OCI-LY7 (cell line): ENCODE measurements around the gene CENPP. TPM values are rescaled to one million over a fixed set of nuclear protein-coding genes. Genes with fewer than 3 reads are reported as not detected.
A peak's percentile ranks its signal among the peaks of the same experiment; 100 is the strongest.

ENCODE experiments used
- BruUV-seq: library from RNA; stranded (reverse); fragments of 400-500 nt; replicated peaks from 2 replicates; lab custom pipeline; 2021; lab: Mats Ljungman, UMichigan
- CTCF ChIA-PET: fragments of 300-600 bp; sonication (Branson Sonifier 250); formaldehyde crosslinking; loops from one replicate; lab custom pipeline; 2022; ENCODE audit warnings: antibody characterized with exemption; ENCODE audit not compliant: unreplicated experiment; lab: Charles Lee
- POLR2A ChIA-PET: fragments of 300-600 bp; sonication (Branson Sonifier 250); formaldehyde crosslinking; loops from one replicate; lab custom pipeline; 2022; ENCODE audit warnings: antibody characterized with exemption; lab: Charles Lee
- DNase-seq: peaks from one replicate; pipeline ENCODE4 v3.0.0-alpha.2; 2015; ENCODE audit warnings: low spot score
- H2AFZ ChIP-seq: fragments of 200-600 bp; sonication (generic), shearing (Covaris generic); 2 replicates; pipeline ENCODE4 v1.6.1; 2014; ENCODE audit warnings: mild to moderate bottlenecking, antibody characterized with exemption, low read length, moderate library complexity
- H3K27ac ChIP-seq: fragments of 200-600 bp; sonication (generic); 2 replicates; pipeline ENCODE4 v1.5.1; 2014; ENCODE audit warnings: mixed run types, low read depth, mild to moderate bottlenecking, moderate library complexity, low read length, inconsistent platforms; ENCODE audit not compliant: poor library complexity, severe bottlenecking
- H3K36me3 ChIP-seq: fragments of 200-600 bp; sonication (generic); 2 replicates; pipeline ENCODE4 v1.6.1; 2014; ENCODE audit warnings: mild to moderate bottlenecking, antibody characterized with exemption, low read length, moderate library complexity, mixed read lengths; ENCODE audit not compliant: insufficient read depth
- H3K4me1 ChIP-seq: fragments of 200-600 bp; sonication (generic); 2 replicates; pipeline ENCODE4 v1.5.1; 2014; ENCODE audit warnings: mild to moderate bottlenecking, low read length; ENCODE audit not compliant: insufficient read depth, poor library complexity, severe bottlenecking
- H3K4me2 ChIP-seq: fragments of 200-600 bp; sonication (generic); 2 replicates; pipeline ENCODE4 v1.6.1; 2014; ENCODE audit warnings: mild to moderate bottlenecking, low read length
- H3K4me3 ChIP-seq: fragments of 200-600 bp; sonication (generic); 2 replicates; pipeline ENCODE4 v1.5.1; 2014; ENCODE audit warnings: mild to moderate bottlenecking, low read depth, low read length; ENCODE audit not compliant: poor library complexity, severe bottlenecking
- H3K79me2 ChIP-seq: fragments of 200-600 bp; sonication (generic); 2 replicates; pipeline ENCODE4 v1.6.1; 2016; ENCODE audit warnings: low read depth, mild to moderate bottlenecking, low read length, moderate library complexity, mixed read lengths; ENCODE audit not compliant: insufficient read depth
- H3K9me2 ChIP-seq: fragments of 200-600 bp; sonication (generic); 2 replicates; pipeline ENCODE4 v1.6.1; 2016; ENCODE audit warnings: mild to moderate bottlenecking, low read length, mixed read lengths; ENCODE audit not compliant: insufficient read depth
- H3K9me3 ChIP-seq: fragments of 200-600 bp; sonication (generic); 2 replicates; pipeline ENCODE4 v1.6.1; 2014; ENCODE audit warnings: mild to moderate bottlenecking, mixed run types, low read length, mixed read lengths
- H4K20me1 ChIP-seq: fragments of 200-600 bp; sonication (generic); 2 replicates; pipeline ENCODE4 v1.6.1; 2014; ENCODE audit warnings: mild to moderate bottlenecking, antibody characterized with exemption, low read length, moderate library complexity, mixed read lengths; ENCODE audit not compliant: insufficient read depth
- CTCF ChIP-seq: fragments of 200-600 bp; sonication (generic); conservative IDR thresholded peaks from 2 replicates; pipeline ENCODE4 v1.5.1; 2014; ENCODE audit warnings: mild to moderate bottlenecking, antibody characterized with exemption, low read length, moderate library complexity, mixed read lengths
- EZH2phosphoT487 ChIP-seq: fragments of 200-600 bp; sonication (generic); IDR thresholded peaks from 2 replicates; pipeline ENCODE4 v1.6.1; 2018; ENCODE audit warnings: low read depth, borderline replicate concordance, mild to moderate bottlenecking, mixed run types, antibody characterized with exemption, low read length, moderate library complexity, mixed read lengths
- intact Hi-C: fragments of 100-400 bp; cut with micrococcal nuclease; formaldehyde crosslinking; loops from one replicate; pipeline ENCODE4 v1.10.0; 2022; ENCODE audit not compliant: unreplicated experiment
- total RNA-seq, 2 experiments: library from RNA; depleted of rRNA in 1 of 2; stranded (reverse); fragments of >200 nt in 1 of 2; shearing (Covaris generic) in 1 of 2; gene quantifications; 2 replicates each; pipeline ENCODE4 v1.2.3, GENCODE V29; 2014 to 2022

CENPP gene
- total RNA-seq, 2 experiments from 2014 or later: 25.4 to 30.9 TPM

GRCh38 chr9:92289708-92290390 is 35.9 kb upstream of the CENPP start:
- no TSS peak for BruUV-seq
- Histone ChIP-seq H2AFZ (no peak overlapping the region), H3K9me2 (no peaks in the 10 kb centered on the region; the same call in 1 of the 2 replicates), H3K27ac (no peak overlapping the region), H3K4me1 (peaks cover 39% of the 10 kb centered on the region), H3K9me3 (no peaks in the 10 kb centered on the region; the same call in 1 of the 2 replicates), H3K36me3 (peaks cover 80% of the 10 kb centered on the region), H3K4me2 (no peak overlapping the region), H3K79me2 (peaks cover 96% of the 10 kb centered on the region), H3K4me3 (no peak overlapping the region), H4K20me1 (peaks cover 67% of the 10 kb centered on the region)
- ChIA-PET POLR2A (interaction anchor here (0.6 to 1.5 kb wide), 2 partner anchors 10 to 735 kb away, joined by 3 to 6 read pairs; no protein-coding TSS in a partner anchor), CTCF (no interaction called here)
- no peak for TF ChIP-seq EZH2phosphoT487
- no peak for TF ChIP-seq CTCF
- DNase-seq: no peak
- intact Hi-C loops: no loop called here

DNA sequence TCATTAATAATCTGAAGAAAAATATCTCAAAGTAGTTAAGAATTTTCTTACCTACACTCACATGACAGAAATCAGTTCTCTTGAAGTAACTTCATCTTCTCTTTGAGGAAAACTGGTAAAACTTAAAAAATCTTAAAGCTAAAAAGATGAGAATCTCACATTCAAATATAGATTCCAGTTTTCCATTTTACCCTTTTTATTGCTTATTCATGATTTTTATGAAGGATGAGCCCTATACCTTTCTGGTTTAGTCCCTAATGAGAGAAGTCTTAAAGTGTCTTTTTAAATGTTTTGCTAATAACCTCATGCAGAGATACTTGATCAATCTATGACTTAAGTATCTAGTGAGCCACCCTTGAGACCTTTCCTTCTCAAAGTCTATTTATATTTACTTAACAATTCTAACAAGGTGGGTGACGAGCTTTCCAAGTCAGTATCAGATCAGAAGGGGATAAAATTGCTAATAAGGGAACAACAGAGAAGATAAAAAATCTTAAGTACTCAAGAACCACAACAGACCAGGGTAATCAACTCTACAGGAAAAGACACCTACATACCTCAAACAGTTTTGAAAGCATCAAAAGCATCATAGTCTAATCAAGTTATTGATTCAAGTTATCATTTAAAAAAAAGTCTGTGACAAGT is 34.8 kb upstream of the CENPP start:
- peaks cover 42% of the 10 kb centered on the region for H3K4me1 ChIP-seq
- BruUV-seq: no TSS peak
- H3K4me2 ChIP-seq: peak overlapping the region; percentile 90
- H3K9me3 ChIP-seq: no peaks in the 10 kb centered on the region; the same call in 1 of the 2 replicates
- peaks cover 92% of the 10 kb centered on the region for H3K79me2 ChIP-seq
- CTCF ChIA-PET: no interaction called here
- POLR2A ChIA-PET: interaction anchor here (0.9 to 1.9 kb wide), 6 partner anchors 13 to 330 kb away, joined by 3 to 12 read pairs (median 4); partner anchors contain the start of gene CENPP
- H3K27ac ChIP-seq: no peak overlapping the region
- DNase-seq: no peak
- peak overlapping the region; percentile 91 for H3K4me3 ChIP-seq
- no peak overlapping the region for H2AFZ ChIP-seq
- H3K9me2 ChIP-seq: no peaks in the 10 kb centered on the region; the same call in 1 of the 2 replicates
- peaks cover 70% of the 10 kb centered on the region for H3K36me3 ChIP-seq
- peaks cover 56% of the 10 kb centered on the region for H4K20me1 ChIP-seq
- TF ChIP-seq CTCF (no peak), EZH2phosphoT487 (no peak)
- intact Hi-C loops: no loop called here
